Measurements from ENCODE around the gene PHACTR3. TPM values are rescaled to one million over a fixed set of nuclear protein-coding genes. Genes with fewer than 3 reads are reported as not detected.

Gene PHACTR3
- total RNA-seq, 1 experiment from 2014 or later = not detected

- Histone ChIP-seq H3K4me1 (ENCODE audit: control insufficient read depth in 1 of 2, insufficient read depth in 2 of 2, low read length in 2 of 2) (no peaks in the 10 kb centered on the region), H3K79me2 (ENCODE audit: insufficient read depth, low read length) (no peaks in the 10 kb centered on the region), H3K9me2 (ENCODE audit: insufficient read depth) (no peaks in the 10 kb centered on the region), H4K20me1 (ENCODE audit: insufficient read depth) (no peaks in the 10 kb centered on the region), H3K27ac (ENCODE audit: low read depth, low read length) (no peak overlapping the region), H3K4me2 (ENCODE audit: low read length) (no peak overlapping the region), H3K9me3 (ENCODE audit: control insufficient read depth in 1 of 2, insufficient read depth in 1 of 2, low read depth in 1 of 2, low read length in 2 of 2) (no peaks in the 10 kb centered on the region), H3K36me3 (ENCODE audit: control insufficient read depth in 1 of 2, insufficient read depth in 2 of 2, low read length in 2 of 2) (no peaks in the 10 kb centered on the region), H2AFZ (ENCODE audit: low read depth, low read length, poor library complexity, severe bottlenecking) (no peak overlapping the region), H3K4me3 (replicated peaks in 1 of 2; ENCODE audit: low read depth in 1 of 2, low read length in 2 of 2) (no peak overlapping the region), H3K27me3 (ENCODE audit: insufficient read depth, low read length) (peaks cover 16% of the 10 kb centered on the region), H3K9ac (ENCODE audit: low read length) (no peak overlapping the region)
- ChIA-PET POLR2A (no interaction called here), CTCF (interaction anchor here (0.7 to 4.3 kb wide), 2 partner anchors 65 to 167 kb away, joined by 3 to 54 read pairs; no protein-coding TSS in a partner anchor), RAD21 (ENCODE audit: low non-redundant PET in 1 of 2, low total read pairs in 2 of 2, uncharacterized antibody in 2 of 2, unreplicated experiment in 2 of 2) (interaction anchor here in 1 of 2 experiments (0.7 kb wide), 1 partner anchor 1969 kb away, joined by 3 read pairs; no protein-coding TSS in a partner anchor)
- TF ChIP-seq JUND (IDR thresholded peaks at IDR 0.05) = no peak
- TF ChIP-seq ZFX (IDR thresholded peaks at IDR 0.05) = no peak
- no peak for TF ChIP-seq REST (IDR thresholded peaks at IDR 0.05; ENCODE audit: low read depth)
- no peak for TF ChIP-seq CBX3 (IDR thresholded peaks at IDR 0.05; ENCODE audit: low read depth)
- TF ChIP-seq ZNF274 (IDR thresholded peaks at IDR 0.05; ENCODE audit: low read depth, low read length) = no peak
- TF ChIP-seq EZH2phosphoT487 (IDR thresholded peaks at IDR 0.05; ENCODE audit: borderline replicate concordance) = no peak
- no TSS peak for BruUV-seq (replicated peaks)
- intact Hi-C loops (cut with micrococcal nuclease) = no loop called here
- no peak for ATAC-seq
- DNase-seq (ENCODE audit: low read depth, low spot score) = no peak
These were observed 180.7 kb downstream of the PHACTR3 start for GRCh38 chr20:59784791-59785668.

Data from HCT116 (cell line).